Spleen (tissue), 7 donors: ENCODE results near the gene OXCT1.

Experiments
- POLR2A ChIP-seq, 3 donors: fragments of 450-650 bp; IDR thresholded peaks; one replicate each; pipeline ENCODE4 v1.5.1; 2017; ENCODE audit warnings: antibody characterized with exemption in 3 of 3, mild to moderate bottlenecking in 1 of 3
- TF ChIP-seq, protein P1 (sequence below), 11 experiments: fragments of 200-600 bp in 7 of 11; fragments of 450-650 bp in 4 of 11; sonication (generic) in 4 of 11; IDR thresholded peaks in 8 of 11; conservative IDR thresholded peaks in 3 of 11; 1 replicate in 7 of 11; 2 replicates in 4 of 11; pipeline versions ENCODE4 v1.4.0 to v1.8.0; 2016 to 2021; ENCODE audit warnings: antibody characterized with exemption in 11 of 11, inconsistent platforms in 4 of 11, mild to moderate bottlenecking in 1 of 11
- donor health status: DM: no; HTN: no; CAD: no; lungs with moderate emphysema.
- donor health status: DM: no; HTN: no; CAD: no.
- donor health status: DM: no; HTN: no; CAD: no.

GRCh38 chr5:41738710-41739354 is 131.4 kb downstream of the OXCT1 start:
- TF ChIP-seq, protein P1, sequence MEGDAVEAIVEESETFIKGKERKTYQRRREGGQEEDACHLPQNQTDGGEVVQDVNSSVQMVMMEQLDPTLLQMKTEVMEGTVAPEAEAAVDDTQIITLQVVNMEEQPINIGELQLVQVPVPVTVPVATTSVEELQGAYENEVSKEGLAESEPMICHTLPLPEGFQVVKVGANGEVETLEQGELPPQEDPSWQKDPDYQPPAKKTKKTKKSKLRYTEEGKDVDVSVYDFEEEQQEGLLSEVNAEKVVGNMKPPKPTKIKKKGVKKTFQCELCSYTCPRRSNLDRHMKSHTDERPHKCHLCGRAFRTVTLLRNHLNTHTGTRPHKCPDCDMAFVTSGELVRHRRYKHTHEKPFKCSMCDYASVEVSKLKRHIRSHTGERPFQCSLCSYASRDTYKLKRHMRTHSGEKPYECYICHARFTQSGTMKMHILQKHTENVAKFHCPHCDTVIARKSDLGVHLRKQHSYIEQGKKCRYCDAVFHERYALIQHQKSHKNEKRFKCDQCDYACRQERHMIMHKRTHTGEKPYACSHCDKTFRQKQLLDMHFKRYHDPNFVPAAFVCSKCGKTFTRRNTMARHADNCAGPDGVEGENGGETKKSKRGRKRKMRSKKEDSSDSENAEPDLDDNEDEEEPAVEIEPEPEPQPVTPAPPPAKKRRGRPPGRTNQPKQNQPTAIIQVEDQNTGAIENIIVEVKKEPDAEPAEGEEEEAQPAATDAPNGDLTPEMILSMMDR (IDR thresholded peaks at IDR 0.05 in 8 of 11, conservative IDR thresholded peaks at IDR 0.05 in 3 of 11) = no peak
- TF ChIP-seq POLR2A (IDR thresholded peaks at IDR 0.05) = no peak
